Measurements from ENCODE around the gene ELF4. TPM values are rescaled to one million over a fixed set of nuclear protein-coding genes. Genes with fewer than 3 reads are reported as not detected.

Gene ELF4
- total and polyA plus RNA-seq, 2 of the 4 experiments (the other 2 are of a cell fraction), result 10.9 to 19.0 TPM

GRCh38 chrX:130109429-130110378, 593 bp downstream of the ELF4 start (continued):
- TF ChIP-seq CTCF (conservative IDR thresholded peaks at IDR 0.05; ENCODE audit: low read depth, low read length) (no peak), CHD1 (IDR thresholded peaks at IDR 0.05; ENCODE audit: low read depth, low read length) (no peak), SMC3 (IDR thresholded peaks at IDR 0.05; ENCODE audit: low read depth, low read length) (no peak)
